HG02938 (cell line): ENCODE measurements around the gene TNKS2.
"Not testable (repeated sequence)": the region's sequence is repeated elsewhere in the genome, so short reads cannot be mapped to it uniquely, and the experiment has no call there.

Experiments
- ATAC-seq: cut with Tn5 transposase; IDR thresholded peaks from one replicate; pipeline ENCODE4 v1.9.1; 2021; ENCODE audit warnings: mild to moderate bottlenecking, moderate library complexity; ENCODE audit not compliant: unreplicated experiment

The TNKS2 gene

GRCh38 chr10:91864744-91865143 lies 66.5 kb downstream of the TNKS2 start:
- no peak for ATAC-seq

GRCh38 chr10:91865562-91866081 lies 67.4 kb downstream of the TNKS2 start:
- no peak for ATAC-seq

GRCh38 chr10:91875156-91875555 lies 76.9 kb downstream of the TNKS2 start:
- ATAC-seq: no peak

- no peak for ATAC-seq
Observed at GRCh38 chr10:91875779-91876178, 77.6 kb downstream of the TNKS2 start.

GRCh38 chr10:91879515-91880170 lies 81.4 kb downstream of the TNKS2 start:
- no peak for ATAC-seq

GRCh38 chr10:91880310-91880709 lies 82.1 kb downstream of the TNKS2 start:
- no peak for ATAC-seq

- no peak for ATAC-seq
Observed at GRCh38 chr10:91883549-91884444, 85.6 kb downstream of the TNKS2 start.

GRCh38 chr10:91884536-91884935 lies 86.3 kb downstream of the TNKS2 start:
- ATAC-seq: no peak

GRCh38 chr10:91885362-91886079 lies 87.3 kb downstream of the TNKS2 start:
- no peak for ATAC-seq

- no peak for ATAC-seq
Observed at GRCh38 chr10:91886954-91887271, 88.7 kb downstream of the TNKS2 start.

GRCh38 chr10:91887272-91888076 lies 89.2 kb downstream of the TNKS2 start:
- ATAC-seq: no peak

GRCh38 chr10:91891125-91892001 lies 93.1 kb downstream of the TNKS2 start:
- ATAC-seq: no peak

- no peak for ATAC-seq
Observed at GRCh38 chr10:91893051-91893450, 94.8 kb downstream of the TNKS2 start.

- ATAC-seq: not testable (repeated sequence)
Observed at GRCh38 chr10:91894261-91894685, 96.0 kb downstream of the TNKS2 start.

- no peak for ATAC-seq
Observed at GRCh38 chr10:91896212-91896756, 98.1 kb downstream of the TNKS2 start.

- ATAC-seq: no peak
Observed at GRCh38 chr10:91897421-91897820, 99.2 kb downstream of the TNKS2 start.

GRCh38 chr10:91901784-91902677 lies 103.8 kb downstream of the TNKS2 start:
- ATAC-seq: no peak

- ATAC-seq: no peak
Observed at GRCh38 chr10:91907033-91907594, 108.9 kb downstream of the TNKS2 start.
